ENCODE data around the gene PDXK. TPM values are rescaled to one million over a fixed set of nuclear protein-coding genes. Genes with fewer than 3 reads are reported as not detected.

The PDXK gene
- total and polyA plus RNA-seq, 2 of the 13 experiments (the other 11 are each of a cell fraction or from before 2014, with no cell fraction given), result 114 to 184 TPM

- TF ChIP-seq PBX2 (CRISPR knock-in tag; IDR thresholded peaks at IDR 0.05) (no peak), ZNF143 (CRISPR knock-in tag; IDR thresholded peaks at IDR 0.05) (no peak), ZNF792 (CRISPR knock-in tag; IDR thresholded peaks at IDR 0.05) (no peak), ZKSCAN8 (CRISPR knock-in tag; IDR thresholded peaks at IDR 0.05; ENCODE audit: borderline replicate concordance) (no peak), ZSCAN30 (CRISPR knock-in tag; IDR thresholded peaks at IDR 0.05) (no peak), HOMEZ (CRISPR knock-in tag; IDR thresholded peaks at IDR 0.05; ENCODE audit: low read depth) (no peak), BORCS8-MEF2B (CRISPR knock-in tag; IDR thresholded peaks at IDR 0.05) (peak; percentile 0; the same call in 1 of the 2 replicates), FOXC1 (CRISPR knock-in tag; IDR thresholded peaks at IDR 0.05; ENCODE audit: borderline replicate concordance) (no peak), HOXD1 (CRISPR knock-in tag; IDR thresholded peaks at IDR 0.05) (no peak), CCAR2 (optimal IDR thresholded peaks at IDR 0.05; ENCODE audit: low read depth, low read length) (no peak), PRDM10 (CRISPR knock-in tag; IDR thresholded peaks at IDR 0.05; ENCODE audit: low read depth) (no peak), SATB2 (CRISPR knock-in tag; IDR thresholded peaks at IDR 0.05) (no peak), ZNF282 (IDR thresholded peaks at IDR 0.05; ENCODE audit: partially characterized antibody) (no peak), ZSCAN5A (CRISPR knock-in tag; IDR thresholded peaks at IDR 0.05; ENCODE audit: borderline replicate concordance) (no peak), ZNF746 (CRISPR knock-in tag; IDR thresholded peaks at IDR 0.05) (no peak), ZSCAN9 (CRISPR knock-in tag; IDR thresholded peaks at IDR 0.05; ENCODE audit: borderline replicate concordance) (no peak), ZNF446 (CRISPR knock-in tag; IDR thresholded peaks at IDR 0.05) (no peak), PRDM4 (CRISPR knock-in tag; IDR thresholded peaks at IDR 0.05; ENCODE audit: borderline replicate concordance) (no peak), KAT7 (CRISPR knock-in tag; IDR thresholded peaks at IDR 0.05; ENCODE audit: borderline replicate concordance) (no peak)
Measured at GRCh38 chr21:43720539-43721166, 1.7 kb downstream of the PDXK start (continued).

Measured in HepG2 (cell line).